Endothelial cell of umbilical vein (primary cell): ENCODE results near the gene LARP1.

Experiments
- EZH2 ChIP-seq: IDR thresholded peaks from 2 replicates; pipeline ENCODE4 v1.6.1; 2012; ENCODE audit warnings: borderline replicate concordance, low read depth, mild to moderate bottlenecking, moderate library complexity, low read length, inconsistent platforms; ENCODE audit not compliant: severe bottlenecking
- JUN ChIP-seq: IDR thresholded peaks from 2 replicates; pipeline ENCODE4 v1.6.1; 2011; ENCODE audit warnings: borderline replicate concordance, low read depth; ENCODE audit not compliant: insufficient read length, insufficient read depth
- MYC ChIP-seq: IDR thresholded peaks from one replicate; pipeline ENCODE4 v1.6.1; 2011; ENCODE audit warnings: mild to moderate bottlenecking, low read depth, low read length
- POLR2A ChIP-seq: IDR thresholded peaks from 2 replicates; pipeline ENCODE4 v1.6.1; 2012; ENCODE audit warnings: low read depth, mild to moderate bottlenecking, control low read depth, low read length
- POLR2AphosphoS5 ChIP-seq: IDR thresholded peaks from 2 replicates; pipeline ENCODE4 v1.6.1; 2012; ENCODE audit warnings: low read depth, mild to moderate bottlenecking, control low read depth, low read length, moderate library complexity; ENCODE audit not compliant: insufficient read depth
- TF ChIP-seq, protein P1 (sequence below), 2 donors: IDR thresholded peaks; 1 replicate in 1 of 2; 2 replicates in 1 of 2; pipeline ENCODE4 v1.5.1; 2011; ENCODE audit warnings: low read length in 2 of 2, mild to moderate bottlenecking in 2 of 2, moderate library complexity in 2 of 2, control low read depth in 1 of 2, inconsistent platforms in 1 of 2, low read depth in 1 of 2; ENCODE audit not compliant: insufficient read depth in 1 of 2; ENCODE audit errors: extremely low read depth in 1 of 2
- TF ChIP-seq, protein P2 (sequence below): IDR thresholded peaks from 2 replicates; pipeline ENCODE4 v1.6.1; 2011; ENCODE audit not compliant: insufficient read depth, insufficient read length

DNA sequence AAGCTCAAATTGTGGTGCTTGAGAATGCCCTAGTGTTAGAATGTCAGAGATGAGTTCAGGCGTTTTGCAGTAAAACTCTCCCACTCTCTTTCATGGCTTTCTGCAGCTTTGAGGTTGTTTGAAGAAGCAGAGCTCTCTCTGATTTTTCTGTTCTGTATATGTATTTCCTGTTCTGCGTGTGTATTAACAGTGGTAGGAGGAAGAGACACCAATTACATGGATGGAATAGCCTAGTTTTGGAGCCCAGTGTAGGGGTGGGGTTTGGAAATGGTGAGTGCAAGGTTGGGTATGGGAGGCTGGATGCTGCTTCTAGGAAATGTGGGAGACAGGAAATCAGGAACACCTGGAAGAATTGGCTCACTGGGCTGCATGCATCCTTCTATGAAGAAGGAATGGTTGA is 12.4 kb downstream of the LARP1 start:
- TF ChIP-seq, protein P1, sequence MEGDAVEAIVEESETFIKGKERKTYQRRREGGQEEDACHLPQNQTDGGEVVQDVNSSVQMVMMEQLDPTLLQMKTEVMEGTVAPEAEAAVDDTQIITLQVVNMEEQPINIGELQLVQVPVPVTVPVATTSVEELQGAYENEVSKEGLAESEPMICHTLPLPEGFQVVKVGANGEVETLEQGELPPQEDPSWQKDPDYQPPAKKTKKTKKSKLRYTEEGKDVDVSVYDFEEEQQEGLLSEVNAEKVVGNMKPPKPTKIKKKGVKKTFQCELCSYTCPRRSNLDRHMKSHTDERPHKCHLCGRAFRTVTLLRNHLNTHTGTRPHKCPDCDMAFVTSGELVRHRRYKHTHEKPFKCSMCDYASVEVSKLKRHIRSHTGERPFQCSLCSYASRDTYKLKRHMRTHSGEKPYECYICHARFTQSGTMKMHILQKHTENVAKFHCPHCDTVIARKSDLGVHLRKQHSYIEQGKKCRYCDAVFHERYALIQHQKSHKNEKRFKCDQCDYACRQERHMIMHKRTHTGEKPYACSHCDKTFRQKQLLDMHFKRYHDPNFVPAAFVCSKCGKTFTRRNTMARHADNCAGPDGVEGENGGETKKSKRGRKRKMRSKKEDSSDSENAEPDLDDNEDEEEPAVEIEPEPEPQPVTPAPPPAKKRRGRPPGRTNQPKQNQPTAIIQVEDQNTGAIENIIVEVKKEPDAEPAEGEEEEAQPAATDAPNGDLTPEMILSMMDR (IDR thresholded peaks at IDR 0.05; ENCODE audit: extremely low read depth in 1 of 2, insufficient read depth in 1 of 2, low read depth in 1 of 2, low read length in 2 of 2) = no peak
- no peak for TF ChIP-seq POLR2A
- TF ChIP-seq EZH2 = no peak
- TF ChIP-seq POLR2AphosphoS5 = no peak
- no peak for TF ChIP-seq JUN
- TF ChIP-seq MYC = no peak
- TF ChIP-seq, protein P2, sequence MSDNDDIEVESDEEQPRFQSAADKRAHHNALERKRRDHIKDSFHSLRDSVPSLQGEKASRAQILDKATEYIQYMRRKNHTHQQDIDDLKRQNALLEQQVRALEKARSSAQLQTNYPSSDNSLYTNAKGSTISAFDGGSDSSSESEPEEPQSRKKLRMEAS = no peak
